GM12872 (cell line): ENCODE results near the gene COQ8A.

Experiments used
- CTCF ChIP-seq: IDR thresholded peaks from 3 replicates; pipeline ENCODE4 v1.5.1; 2011; ENCODE audit warnings: low read depth, mild to moderate bottlenecking, low read length, moderate library complexity; ENCODE audit not compliant: insufficient read depth

COQ8A gene

DNA sequence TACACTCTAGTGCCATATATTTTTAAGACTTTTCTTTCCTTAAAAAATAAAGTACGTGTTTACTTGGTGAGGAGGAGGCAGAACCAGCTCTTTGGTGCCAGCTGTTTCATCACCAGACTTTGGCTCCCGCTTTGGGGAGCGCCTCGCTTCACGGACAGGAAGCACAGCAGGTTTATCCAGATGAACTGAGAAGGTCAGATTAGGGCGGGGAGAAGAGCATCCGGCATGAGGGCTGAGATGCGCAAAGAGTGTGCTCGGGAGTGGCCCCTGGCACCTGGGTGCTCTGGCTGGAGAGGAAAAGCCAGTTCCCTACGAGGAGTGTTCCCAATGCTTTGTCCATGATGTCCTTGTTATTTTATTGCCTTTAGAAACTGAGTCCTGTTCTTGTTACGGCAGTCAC is 44.5 kb upstream of the COQ8A start:
- no peak for TF ChIP-seq CTCF

GRCh38 chr1:226898246-226898645 is 41.8 kb upstream of the COQ8A start:
- no peak for TF ChIP-seq CTCF

DNA sequence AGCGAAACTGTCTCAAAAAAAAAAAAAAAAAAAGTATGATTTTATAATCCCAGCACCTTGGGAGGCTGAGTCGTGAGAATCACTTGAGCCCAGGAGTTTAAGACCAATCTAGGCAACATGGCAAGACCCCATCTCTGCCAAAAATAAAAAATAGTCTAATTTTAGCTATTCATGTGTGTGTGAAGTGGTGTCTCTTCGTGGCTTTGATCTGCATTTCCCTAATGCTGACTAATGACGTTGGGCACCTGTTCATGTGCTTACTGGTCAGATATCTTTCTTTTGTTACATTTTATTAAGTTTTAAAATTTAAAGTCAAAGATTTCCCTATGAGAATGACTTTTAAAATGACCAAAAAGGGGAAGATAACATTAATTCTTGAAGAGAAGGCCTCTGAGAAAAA is 38.7 kb upstream of the COQ8A start:
- TF ChIP-seq CTCF: no peak

DNA sequence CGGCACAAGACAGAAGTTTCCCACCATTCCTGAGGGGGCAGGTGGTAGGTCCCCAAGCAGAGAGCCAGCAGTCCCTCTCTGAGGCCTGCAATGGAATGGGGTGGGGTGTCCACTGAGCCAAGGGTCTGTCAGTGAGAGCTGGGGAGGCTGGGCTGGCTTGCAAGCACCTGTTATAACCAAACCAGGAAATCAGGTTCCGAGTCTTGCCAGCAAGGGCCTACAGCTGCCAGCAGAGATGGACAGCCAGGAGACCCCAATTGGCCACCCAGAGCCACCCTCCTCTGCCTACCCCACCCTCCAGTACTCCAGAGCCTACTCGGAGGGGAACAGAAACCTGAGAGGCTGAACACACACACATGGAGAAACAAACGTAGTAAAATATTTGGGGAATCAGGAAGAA is 37.5 kb upstream of the COQ8A start:
- TF ChIP-seq CTCF: no peak

GRCh38 chr1:226903819-226904716 is 36.0 kb upstream of the COQ8A start:
- TF ChIP-seq CTCF: no peak

DNA sequence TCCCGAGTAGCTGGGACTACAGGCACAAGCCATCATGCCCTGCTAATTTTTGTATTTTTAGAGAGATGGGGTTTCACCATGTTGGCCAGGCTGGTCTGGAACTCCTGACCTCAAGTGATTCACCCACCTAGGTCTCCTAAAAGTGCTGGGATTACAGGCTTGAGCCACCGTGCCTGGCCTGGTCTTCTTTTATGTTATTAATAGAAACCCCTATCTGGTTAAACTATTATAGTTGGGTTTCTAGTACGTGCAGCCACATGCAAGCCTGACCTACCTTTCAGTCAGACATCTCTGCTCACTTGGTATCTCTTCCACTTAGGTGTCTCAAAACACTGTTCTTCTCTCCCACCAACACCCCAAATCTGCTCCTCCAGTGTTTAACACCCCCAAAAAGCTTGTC is 35.3 kb upstream of the COQ8A start:
- no peak for TF ChIP-seq CTCF

DNA sequence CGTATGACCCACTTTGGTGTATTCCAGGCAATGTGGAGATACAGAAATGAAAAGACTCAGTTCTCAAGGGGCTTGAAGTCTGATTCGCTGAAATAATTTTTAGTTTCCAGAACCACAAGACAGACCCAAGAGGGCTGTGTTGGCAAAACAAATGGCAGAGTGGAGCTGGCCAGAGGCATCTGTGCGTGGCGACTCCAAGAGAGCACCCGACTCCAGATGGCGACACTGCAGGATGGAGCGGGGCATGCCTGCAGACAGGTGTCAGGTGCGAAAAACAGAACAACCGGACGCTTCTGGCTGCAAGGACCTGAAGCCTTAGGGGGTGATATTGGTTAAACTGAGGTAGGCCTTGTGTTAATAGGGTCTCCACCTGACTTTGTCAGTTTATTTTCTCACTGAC is 31.7 kb upstream of the COQ8A start:
- TF ChIP-seq CTCF: no peak
